SK-N-MC (cell line): ENCODE data around the gene SAMSN1.
"Not testable (repeated sequence)": the region's sequence is repeated elsewhere in the genome, so short reads cannot be mapped to it uniquely, and the experiment has no call there.

Experiments used
- DNase-seq: peaks from one replicate; pipeline ENCODE4 v3.0.0-alpha.2; 2011; ENCODE audit warnings: low read depth, low spot score
- H3K27ac ChIP-seq: fragments of 200-600 bp; sonication (generic); 2 replicates; pipeline ENCODE4 v1.5.1; 2016; ENCODE audit warnings: mixed run types
- H3K36me3 ChIP-seq: fragments of 200-600 bp; sonication (generic); 2 replicates; pipeline ENCODE4 v1.6.1; 2017; ENCODE audit warnings: antibody characterized with exemption, low read length, mixed read lengths; ENCODE audit not compliant: insufficient read depth
- H3K4me3 ChIP-seq: fragments of 200-600 bp; sonication (generic); 2 replicates; pipeline ENCODE4 v1.5.1; 2016
- H3K9ac ChIP-seq: fragments of 200-600 bp; sonication (generic); 2 replicates; pipeline ENCODE4 v1.8.0; 2017; ENCODE audit warnings: mixed run types, mixed read lengths; ENCODE audit not compliant: insufficient read length
- H3K9me3 ChIP-seq: fragments of 200-600 bp; sonication (generic); 2 replicates; pipeline ENCODE4 v1.6.1; 2017; ENCODE audit warnings: low read depth, mild to moderate bottlenecking, antibody characterized with exemption, low read length, moderate library complexity, mixed read lengths
- EZH2 ChIP-seq: fragments of 200-600 bp; sonication (generic); IDR thresholded peaks from one replicate; pipeline ENCODE4 v1.6.1; 2017; ENCODE audit warnings: antibody characterized with exemption
- FOXP2 ChIP-seq: optimal IDR thresholded peaks from 2 replicates; pipeline ENCODE3; 2011; ENCODE audit warnings: mild to moderate bottlenecking, moderate library complexity; ENCODE audit not compliant: insufficient read depth; ENCODE audit errors: extremely low read length, control extremely low read depth
- POLR2AphosphoS5 ChIP-seq: IDR thresholded peaks from 2 replicates; pipeline ENCODE4 v1.6.1; 2012; ENCODE audit warnings: mild to moderate bottlenecking, low read depth, low read length, borderline replicate concordance

Gene SAMSN1

GRCh38 chr21:14527696-14528652 is 18.1 kb downstream of the SAMSN1 start:
- Histone ChIP-seq H3K4me3 (no peak overlapping the region), H3K27ac (no peak overlapping the region), H3K9me3 (no peaks in the 10 kb centered on the region), H3K36me3 (no peaks in the 10 kb centered on the region), H3K9ac (no peak overlapping the region)
- no peak for DNase-seq
- TF ChIP-seq POLR2AphosphoS5 (no peak), EZH2 (no peak), FOXP2 (no peak)

GRCh38 chr21:14526836-14527695 is 19.0 kb downstream of the SAMSN1 start:
- DNase-seq: no peak
- H3K27ac ChIP-seq: no peak overlapping the region
- H3K4me3 ChIP-seq: no peak overlapping the region
- H3K9me3 ChIP-seq: no peaks in the 10 kb centered on the region
- H3K9ac ChIP-seq: no peak overlapping the region
- no peaks in the 10 kb centered on the region for H3K36me3 ChIP-seq
- no peak for TF ChIP-seq POLR2AphosphoS5
- TF ChIP-seq FOXP2: no peak
- TF ChIP-seq EZH2: no peak

- H3K9me3 ChIP-seq: no peaks in the 10 kb centered on the region
- no peak for DNase-seq
- H3K27ac ChIP-seq: no peak overlapping the region
- no peaks in the 10 kb centered on the region for H3K36me3 ChIP-seq
- no peak overlapping the region for H3K4me3 ChIP-seq
- TF ChIP-seq POLR2AphosphoS5 (no peak), EZH2 (no peak), FOXP2 (no peak)
- no peak overlapping the region for H3K9ac ChIP-seq
Observed at GRCh38 chr21:14526199-14526598, 19.9 kb downstream of the SAMSN1 start.

GRCh38 chr21:14523234-14523633 is 22.9 kb downstream of the SAMSN1 start:
- no peak overlapping the region for H3K9ac ChIP-seq
- no peak overlapping the region for H3K4me3 ChIP-seq
- DNase-seq: no peak
- no peaks in the 10 kb centered on the region for H3K9me3 ChIP-seq
- no peaks in the 10 kb centered on the region for H3K36me3 ChIP-seq
- no peak for TF ChIP-seq POLR2AphosphoS5
- no peak for TF ChIP-seq EZH2
- no peak for TF ChIP-seq FOXP2
- H3K27ac ChIP-seq: no peak overlapping the region

GRCh38 chr21:14522736-14523135 is 23.4 kb downstream of the SAMSN1 start:
- DNase-seq: no peak
- TF ChIP-seq POLR2AphosphoS5: no peak
- no peak for TF ChIP-seq FOXP2
- no peak for TF ChIP-seq EZH2
- Histone ChIP-seq H3K27ac (no peak overlapping the region), H3K36me3 (no peaks in the 10 kb centered on the region), H3K9me3 (no peaks in the 10 kb centered on the region), H3K9ac (no peak overlapping the region), H3K4me3 (no peak overlapping the region)

- H3K9ac ChIP-seq: no peak overlapping the region
- no peak for DNase-seq
- no peak overlapping the region for H3K4me3 ChIP-seq
- no peak overlapping the region for H3K27ac ChIP-seq
- H3K36me3 ChIP-seq: no peaks in the 10 kb centered on the region
- no peaks in the 10 kb centered on the region for H3K9me3 ChIP-seq
- TF ChIP-seq EZH2 (no peak), POLR2AphosphoS5 (no peak), FOXP2 (no peak)
Observed at GRCh38 chr21:14520535-14520934, 25.6 kb downstream of the SAMSN1 start.

GRCh38 chr21:14519000-14519399 is 27.1 kb downstream of the SAMSN1 start:
- Histone ChIP-seq H3K36me3 (no peaks in the 10 kb centered on the region), H3K4me3 (no peak overlapping the region), H3K27ac (no peak overlapping the region), H3K9me3 (no peaks in the 10 kb centered on the region), H3K9ac (no peak overlapping the region)
- no peak for DNase-seq
- TF ChIP-seq POLR2AphosphoS5: no peak
- TF ChIP-seq FOXP2: no peak
- TF ChIP-seq EZH2: no peak

- Histone ChIP-seq H3K9me3 (no peaks in the 10 kb centered on the region), H3K27ac (no peak overlapping the region), H3K4me3 (no peak overlapping the region), H3K9ac (no peak overlapping the region), H3K36me3 (no peaks in the 10 kb centered on the region)
- no peak for DNase-seq
- no peak for TF ChIP-seq POLR2AphosphoS5
- no peak for TF ChIP-seq EZH2
- no peak for TF ChIP-seq FOXP2
Observed at GRCh38 chr21:14513804-14514203, 32.3 kb downstream of the SAMSN1 start.

GRCh38 chr21:14506859-14507457 is 39.2 kb downstream of the SAMSN1 start:
- DNase-seq, H3K4me3 ChIP-seq, H3K27ac ChIP-seq, H3K36me3 ChIP-seq, H3K9me3 ChIP-seq, H3K9ac ChIP-seq: not testable (repeated sequence)
